Mesothelial cell of epicardium (in vitro differentiated cells): ENCODE results near the gene SYT3. TPM values are rescaled to one million over a fixed set of nuclear protein-coding genes. Genes with fewer than 3 reads are reported as not detected.

ENCODE experiments used
- DNase-seq, 2 experiments: peaks; one replicate each; pipeline ENCODE4 v3.0.0; 2021; ENCODE audit warnings: low spot score in 2 of 2; ENCODE audit not compliant: unreplicated experiment in 2 of 2
- H3K27ac Mint-ChIP-seq: 2 replicates; pipeline ENCODE4 v1.8.0; 2021; ENCODE audit warnings: mixed read lengths
- H3K27me3 Mint-ChIP-seq: 2 replicates; pipeline ENCODE4 v1.8.0; 2021; ENCODE audit warnings: low read depth, mixed read lengths
- H3K36me3 Mint-ChIP-seq: 2 replicates; pipeline ENCODE4 v1.8.0; 2021; ENCODE audit warnings: mixed read lengths
- H3K4me1 Mint-ChIP-seq: 2 replicates; pipeline ENCODE4 v1.8.0; 2021; ENCODE audit warnings: mixed read lengths
- H3K4me3 Mint-ChIP-seq: 2 replicates; pipeline ENCODE4 v1.8.0; 2021; ENCODE audit warnings: mild to moderate bottlenecking, moderate library complexity, mixed read lengths
- H3K9me3 Mint-ChIP-seq: 2 replicates; pipeline ENCODE4 v1.8.0; 2021; ENCODE audit warnings: mixed read lengths
- total RNA-seq: library from RNA; stranded (reverse); gene quantifications from 3 replicates; pipeline ENCODE4 v1.2.1, GENCODE V29; 2021
- TF ChIP-seq, protein P1 (sequence below): fragments of 200-600 bp; sonication (generic); IDR thresholded peaks from one replicate; pipeline ENCODE4 v1.5.0; 2021; ENCODE audit warnings: antibody characterized with exemption; ENCODE audit not compliant: unreplicated experiment

SYT3 gene
- total RNA-seq, 1 donor from 2014 or later = 0.60 TPM

DNA sequence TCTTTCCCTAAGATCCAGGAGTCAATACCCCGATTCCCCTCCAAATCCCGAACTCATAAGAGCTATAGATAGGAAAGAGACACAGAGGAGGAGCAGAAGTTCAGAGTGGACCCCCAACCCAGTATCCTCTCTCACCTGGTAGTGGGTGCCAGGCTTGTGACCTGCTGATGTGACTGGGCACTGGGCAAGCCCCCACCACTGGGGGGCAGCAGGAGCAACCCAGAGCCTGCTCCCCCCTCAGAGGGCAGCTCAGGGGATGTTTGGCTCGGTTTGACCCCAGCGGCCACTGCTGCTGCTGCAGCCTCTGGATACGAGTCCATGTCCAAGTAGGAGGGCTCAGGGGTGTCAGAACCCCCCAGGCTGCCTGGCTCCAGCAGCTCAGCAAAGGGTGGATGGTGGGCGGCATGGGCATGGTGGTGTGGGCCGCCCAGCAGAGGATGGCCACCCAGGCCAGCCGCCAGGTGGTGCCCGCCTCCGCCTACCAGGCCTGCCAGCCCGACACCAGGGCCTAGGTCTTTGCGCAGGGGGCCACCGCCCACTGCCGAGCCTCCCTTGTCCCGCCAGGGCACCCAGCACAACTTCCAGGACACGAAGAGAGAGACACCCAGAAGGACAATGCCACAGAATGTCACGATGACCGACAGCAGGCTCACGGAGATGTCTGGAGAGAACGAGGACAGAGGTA, 7.4 kb downstream of the SYT3 start:
- TF ChIP-seq, protein P1, sequence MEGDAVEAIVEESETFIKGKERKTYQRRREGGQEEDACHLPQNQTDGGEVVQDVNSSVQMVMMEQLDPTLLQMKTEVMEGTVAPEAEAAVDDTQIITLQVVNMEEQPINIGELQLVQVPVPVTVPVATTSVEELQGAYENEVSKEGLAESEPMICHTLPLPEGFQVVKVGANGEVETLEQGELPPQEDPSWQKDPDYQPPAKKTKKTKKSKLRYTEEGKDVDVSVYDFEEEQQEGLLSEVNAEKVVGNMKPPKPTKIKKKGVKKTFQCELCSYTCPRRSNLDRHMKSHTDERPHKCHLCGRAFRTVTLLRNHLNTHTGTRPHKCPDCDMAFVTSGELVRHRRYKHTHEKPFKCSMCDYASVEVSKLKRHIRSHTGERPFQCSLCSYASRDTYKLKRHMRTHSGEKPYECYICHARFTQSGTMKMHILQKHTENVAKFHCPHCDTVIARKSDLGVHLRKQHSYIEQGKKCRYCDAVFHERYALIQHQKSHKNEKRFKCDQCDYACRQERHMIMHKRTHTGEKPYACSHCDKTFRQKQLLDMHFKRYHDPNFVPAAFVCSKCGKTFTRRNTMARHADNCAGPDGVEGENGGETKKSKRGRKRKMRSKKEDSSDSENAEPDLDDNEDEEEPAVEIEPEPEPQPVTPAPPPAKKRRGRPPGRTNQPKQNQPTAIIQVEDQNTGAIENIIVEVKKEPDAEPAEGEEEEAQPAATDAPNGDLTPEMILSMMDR = no peak
- no peak for DNase-seq
- no peak overlapping the region for H3K4me3 Mint-ChIP-seq
- no peaks in the 10 kb centered on the region for H3K36me3 Mint-ChIP-seq
- H3K9me3 Mint-ChIP-seq = peaks cover 13% of the 10 kb centered on the region
- no peak overlapping the region for H3K27ac Mint-ChIP-seq
- H3K27me3 Mint-ChIP-seq = peaks cover 51% of the 10 kb centered on the region
- H3K4me1 Mint-ChIP-seq = no peaks in the 10 kb centered on the region

- no peak overlapping the region for H3K4me3 Mint-ChIP-seq
- no peak for DNase-seq
- peaks cover 8% of the 10 kb centered on the region for H3K9me3 Mint-ChIP-seq
- TF ChIP-seq, protein P1 = no peak
- H3K27me3 Mint-ChIP-seq = peaks cover 37% of the 10 kb centered on the region
- H3K36me3 Mint-ChIP-seq = no peaks in the 10 kb centered on the region
- no peaks in the 10 kb centered on the region for H3K4me1 Mint-ChIP-seq
- H3K27ac Mint-ChIP-seq = no peak overlapping the region
Measured at GRCh38 chr19:50629801-50630200, 9.9 kb downstream of the SYT3 start.

DNA sequence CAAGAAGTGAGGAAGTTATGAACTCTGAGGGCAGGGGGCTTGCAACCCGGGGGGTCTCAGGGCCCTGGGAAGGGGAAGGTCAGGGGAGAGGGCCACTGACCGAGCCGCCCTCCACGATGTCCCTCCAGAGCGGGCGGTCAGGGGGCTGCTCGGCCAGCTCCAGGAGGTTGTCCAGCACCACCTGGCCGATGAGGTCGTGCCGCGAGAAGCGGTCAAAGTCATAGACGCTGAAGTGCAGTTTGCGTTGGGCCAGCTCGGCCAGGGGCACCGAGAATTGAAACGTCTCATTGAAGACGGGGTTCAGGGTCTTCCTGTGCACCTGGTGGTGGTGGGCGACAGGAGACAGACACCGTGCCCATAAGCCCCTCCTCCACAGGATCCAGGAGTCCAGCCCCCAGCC, 10.5 kb downstream of the SYT3 start:
- no peak for DNase-seq
- Mint-ChIP-seq H3K36me3 (no peaks in the 10 kb centered on the region), H3K4me3 (no peak overlapping the region), H3K4me1 (no peaks in the 10 kb centered on the region), H3K27ac (no peak overlapping the region), H3K9me3 (peaks cover 7% of the 10 kb centered on the region), H3K27me3 (peaks cover 37% of the 10 kb centered on the region)
- TF ChIP-seq, protein P1 = no peak

DNA sequence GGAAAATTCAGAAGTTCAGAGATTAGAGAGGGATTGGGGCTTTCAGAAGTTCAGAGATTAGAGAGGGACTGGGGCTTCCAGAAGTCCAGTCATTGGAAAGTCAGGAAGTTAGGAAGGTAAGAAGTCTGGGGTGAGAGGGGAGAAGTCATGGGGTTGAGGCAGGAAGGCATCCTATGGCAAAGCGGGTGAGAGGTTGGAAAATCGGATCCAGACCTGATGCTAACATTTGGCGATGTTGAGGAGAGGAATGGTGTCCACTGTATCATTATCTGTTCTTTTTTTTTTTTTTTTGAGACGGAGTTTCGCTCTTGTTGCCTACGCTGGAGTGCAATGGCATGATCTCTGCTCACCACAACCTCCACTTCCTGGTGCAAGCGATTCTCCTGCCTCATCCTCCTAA, 11.1 kb downstream of the SYT3 start:
- Mint-ChIP-seq H3K4me1 (no peaks in the 10 kb centered on the region), H3K27me3 (peaks cover 38% of the 10 kb centered on the region), H3K9me3 (peaks cover 3% of the 10 kb centered on the region), H3K27ac (no peak overlapping the region), H3K36me3 (no peaks in the 10 kb centered on the region), H3K4me3 (no peak overlapping the region)
- TF ChIP-seq, protein P1 = no peak
- no peak for DNase-seq

- no peak overlapping the region for H3K4me3 Mint-ChIP-seq
- TF ChIP-seq, protein P1 = no peak
- DNase-seq = no peak
- no peak overlapping the region for H3K27ac Mint-ChIP-seq
- no peaks in the 10 kb centered on the region for H3K4me1 Mint-ChIP-seq
- peaks cover 38% of the 10 kb centered on the region for H3K27me3 Mint-ChIP-seq
- H3K36me3 Mint-ChIP-seq = no peaks in the 10 kb centered on the region
- H3K9me3 Mint-ChIP-seq = no peaks in the 10 kb centered on the region
Measured at GRCh38 chr19:50628146-50628545, 11.5 kb downstream of the SYT3 start.
